Mucosa of descending colon (tissue), 3 donors: ENCODE measurements around the gene GCLC. TPM values are rescaled to one million over a fixed set of nuclear protein-coding genes. Genes with fewer than 3 reads are reported as not detected.
A peak's percentile ranks its signal among the peaks of the same experiment; 100 is the strongest.

Experiments
- ATAC-seq: fragments of 200-7000 bp; cut with Tn5 transposase; one replicate; pipeline ENCODE4 v1.9.1; 2020; ENCODE audit warnings: mild to moderate bottlenecking, moderate library complexity
- DNase-seq, 3 donors: peaks; one replicate each; pipeline ENCODE4 v3.0.0-alpha.2; 2020
- H3K36me3 ChIP-seq: fragments of 200-600 bp; one replicate; pipeline ENCODE4 v1.8.0; 2021; ENCODE audit warnings: low read depth, mild to moderate bottlenecking
- H3K4me1 ChIP-seq: fragments of 200-600 bp; one replicate; pipeline ENCODE4 v1.8.0; 2021; ENCODE audit warnings: low read depth, mild to moderate bottlenecking
- H3K4me3 ChIP-seq: fragments of 200-600 bp; one replicate; pipeline ENCODE4 v1.8.0; 2021; ENCODE audit warnings: mild to moderate bottlenecking
- H3K9me3 ChIP-seq: fragments of 200-600 bp; one replicate; pipeline ENCODE4 v1.8.0; 2021; ENCODE audit warnings: mild to moderate bottlenecking
- intact Hi-C, 2 donors: fragments of 100-400 bp; cut with DNase I in 1 of 2; cut with micrococcal nuclease in 1 of 2; formaldehyde crosslinking; loops; one replicate each; pipeline versions ENCODE4 v1.11.0 to v1.11.1; 2022; cut with DNase I, micrococcal nuclease
- total RNA-seq, 3 donors: library from RNA; stranded (reverse); fragmentation: NEBNext Ultra II Directional in 2 of 3; extraction: Animal tissue kit (Norgen Biotek cat#: 25700) in 2 of 3; gene quantifications; one replicate each; pipeline versions ENCODE4 v1.2.1 to v1.2.4, GENCODE V29; 2021 to 2023
- TF ChIP-seq, protein P1 (sequence below): fragments of 200-600 bp; IDR thresholded peaks from one replicate; pipeline ENCODE4 v1.8.0; 2022; ENCODE audit warnings: antibody characterized with exemption, mild to moderate bottlenecking
- donor health status: DM: no; HTN: no; CAD: no; lungs with moderate emphysema.
- donor health status: DM: no; HTN: no; CAD: no.
- donor health status: DM: no; HTN: yes; CAD: no.

The GCLC gene
- total RNA-seq, 3 donors from 2014 or later: 33.1 to 67.3 (median 40.5) TPM

DNA sequence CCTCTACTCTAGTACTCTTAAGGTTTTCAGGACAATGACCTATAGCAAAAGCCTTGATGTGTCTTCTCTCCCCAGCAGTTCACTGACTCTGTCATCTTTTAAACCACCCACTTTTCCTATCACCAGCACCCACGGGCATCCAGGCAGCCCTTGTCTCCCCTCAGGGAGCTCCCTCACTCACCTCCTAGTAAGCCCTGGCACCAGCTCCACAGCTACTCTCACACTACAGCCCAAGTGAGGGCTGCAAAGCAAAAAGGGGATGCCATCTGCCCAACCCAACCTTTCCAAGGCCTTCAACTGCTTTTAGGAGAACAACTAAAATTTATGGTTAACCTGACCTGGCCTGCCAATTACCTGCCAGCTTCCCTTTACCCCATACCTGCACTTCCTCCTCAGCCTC, 26.0 kb downstream of the GCLC start:
- Histone ChIP-seq H3K36me3 (no peaks in the 10 kb centered on the region), H3K4me1 (peaks cover 3% of the 10 kb centered on the region), H3K9me3 (no peaks in the 10 kb centered on the region), H3K4me3 (no peak overlapping the region)
- DNase-seq (no peak), ATAC-seq (peak; percentile 25)
- intact Hi-C loops: loop anchor here in 1 of 2 donors (10.0 kb wide), 1 partner anchor 136 kb away; no protein-coding TSS in a partner anchor
- TF ChIP-seq, protein P1, sequence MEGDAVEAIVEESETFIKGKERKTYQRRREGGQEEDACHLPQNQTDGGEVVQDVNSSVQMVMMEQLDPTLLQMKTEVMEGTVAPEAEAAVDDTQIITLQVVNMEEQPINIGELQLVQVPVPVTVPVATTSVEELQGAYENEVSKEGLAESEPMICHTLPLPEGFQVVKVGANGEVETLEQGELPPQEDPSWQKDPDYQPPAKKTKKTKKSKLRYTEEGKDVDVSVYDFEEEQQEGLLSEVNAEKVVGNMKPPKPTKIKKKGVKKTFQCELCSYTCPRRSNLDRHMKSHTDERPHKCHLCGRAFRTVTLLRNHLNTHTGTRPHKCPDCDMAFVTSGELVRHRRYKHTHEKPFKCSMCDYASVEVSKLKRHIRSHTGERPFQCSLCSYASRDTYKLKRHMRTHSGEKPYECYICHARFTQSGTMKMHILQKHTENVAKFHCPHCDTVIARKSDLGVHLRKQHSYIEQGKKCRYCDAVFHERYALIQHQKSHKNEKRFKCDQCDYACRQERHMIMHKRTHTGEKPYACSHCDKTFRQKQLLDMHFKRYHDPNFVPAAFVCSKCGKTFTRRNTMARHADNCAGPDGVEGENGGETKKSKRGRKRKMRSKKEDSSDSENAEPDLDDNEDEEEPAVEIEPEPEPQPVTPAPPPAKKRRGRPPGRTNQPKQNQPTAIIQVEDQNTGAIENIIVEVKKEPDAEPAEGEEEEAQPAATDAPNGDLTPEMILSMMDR: no peak

DNA sequence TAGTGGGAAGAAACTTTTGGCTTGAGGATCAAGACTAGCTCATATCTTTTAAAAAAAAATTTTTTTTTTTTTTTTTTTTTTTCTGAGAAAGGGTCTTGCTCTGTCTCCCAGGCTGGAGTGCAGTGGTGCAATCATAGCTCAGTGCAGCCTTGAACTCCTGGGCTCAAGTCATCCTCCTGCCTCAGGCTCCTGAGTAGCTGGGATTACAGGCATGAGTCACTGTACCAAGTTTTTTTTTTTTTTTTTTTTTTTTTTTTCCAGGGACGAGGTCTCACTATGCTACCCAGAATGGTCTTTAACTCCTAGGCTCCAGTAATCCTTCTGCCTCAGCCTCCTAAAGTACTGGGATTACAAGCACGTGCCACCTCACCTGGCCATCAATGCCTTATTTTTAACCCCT, 27.9 kb downstream of the GCLC start:
- ATAC-seq (no peak), DNase-seq (no peak)
- H3K4me1 ChIP-seq: peaks cover 8% of the 10 kb centered on the region
- TF ChIP-seq, protein P1: no peak
- no peaks in the 10 kb centered on the region for H3K36me3 ChIP-seq
- intact Hi-C loops: loop anchor here in 1 of 2 donors (10.0 kb wide), 1 partner anchor 138 kb away; no protein-coding TSS in a partner anchor
- H3K9me3 ChIP-seq: no peaks in the 10 kb centered on the region
- no peak overlapping the region for H3K4me3 ChIP-seq

DNA sequence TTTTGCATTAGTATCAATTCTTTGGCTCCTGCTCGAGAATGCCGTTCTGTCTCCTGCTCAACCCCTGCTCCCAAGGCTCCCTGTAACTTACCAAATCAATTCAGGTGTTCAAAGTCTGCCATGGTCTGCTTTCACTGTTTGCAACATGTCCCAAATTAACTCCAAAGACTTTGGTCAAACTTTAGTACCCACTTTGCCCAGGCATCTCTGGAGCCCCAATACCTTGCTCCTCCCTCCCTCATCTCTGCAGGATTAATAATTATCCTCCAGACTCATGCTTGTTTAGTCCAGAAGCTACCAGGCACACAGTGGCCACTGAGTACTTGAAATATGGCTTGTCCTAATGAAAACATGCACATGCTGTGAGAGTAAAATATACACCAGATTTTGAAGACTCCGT, 30.2 kb downstream of the GCLC start:
- DNase-seq (no peak), ATAC-seq (no peak)
- intact Hi-C loops: loop anchor here in 1 of 2 donors (10.0 kb wide), 1 partner anchor 140 kb away; no protein-coding TSS in a partner anchor
- Histone ChIP-seq H3K9me3 (no peaks in the 10 kb centered on the region), H3K4me1 (peaks cover 8% of the 10 kb centered on the region), H3K36me3 (no peaks in the 10 kb centered on the region), H3K4me3 (no peak overlapping the region)
- TF ChIP-seq, protein P1: no peak

DNA sequence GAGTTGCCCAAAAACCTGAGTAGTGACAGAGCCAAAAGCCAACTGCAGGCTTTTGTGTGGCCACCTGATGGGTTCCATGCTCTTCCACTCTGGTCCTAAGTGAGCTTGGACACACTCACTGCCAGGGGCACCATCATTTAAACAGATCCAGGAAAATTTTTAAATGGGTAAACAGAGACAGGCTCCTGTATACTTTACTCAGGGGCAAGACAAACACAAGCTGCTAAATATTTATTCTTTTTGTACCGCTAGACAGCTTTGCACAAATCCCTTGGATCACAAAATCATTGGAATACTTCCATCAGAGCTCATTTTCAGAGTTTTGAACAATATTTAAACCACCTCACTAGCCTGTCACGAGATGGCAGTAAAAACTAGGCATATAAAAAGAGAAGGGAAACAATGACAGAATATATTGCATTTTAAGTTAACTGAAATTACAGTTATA, 31.4 kb downstream of the GCLC start:
- Histone ChIP-seq H3K36me3 (no peaks in the 10 kb centered on the region), H3K4me3 (no peak overlapping the region), H3K9me3 (no peaks in the 10 kb centered on the region), H3K4me1 (peaks cover 8% of the 10 kb centered on the region)
- no peak for DNase-seq
- intact Hi-C loops: loop anchor here in 1 of 2 donors (10.0 kb wide), 1 partner anchor 141 kb away; no protein-coding TSS in a partner anchor
- ATAC-seq: no peak
- TF ChIP-seq, protein P1: no peak

DNA sequence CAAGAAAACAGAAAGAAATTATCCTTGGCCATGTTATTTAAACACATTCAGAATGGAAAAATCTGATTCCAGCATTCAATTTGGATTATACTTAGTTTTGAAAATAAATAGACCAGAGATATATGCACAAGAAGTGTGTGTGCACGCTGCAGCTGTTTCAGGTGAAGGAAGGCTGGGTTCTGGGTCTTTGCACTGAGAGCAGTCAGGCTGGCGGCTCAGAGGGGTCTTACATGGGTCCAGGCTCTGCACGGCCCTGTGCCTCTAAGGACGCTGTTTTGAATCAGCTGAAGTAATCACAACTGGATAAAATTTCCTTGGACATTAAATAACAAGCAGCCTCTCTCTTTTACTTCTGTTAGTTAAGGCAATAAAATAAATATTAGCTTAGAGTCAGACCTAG, 31.8 kb downstream of the GCLC start:
- intact Hi-C loops: loop anchor here in 1 of 2 donors (10.0 kb wide), 1 partner anchor 142 kb away; no protein-coding TSS in a partner anchor
- Histone ChIP-seq H3K4me3 (no peak overlapping the region), H3K9me3 (no peaks in the 10 kb centered on the region), H3K4me1 (peaks cover 8% of the 10 kb centered on the region), H3K36me3 (no peaks in the 10 kb centered on the region)
- ATAC-seq (no peak), DNase-seq (no peak)
- TF ChIP-seq, protein P1: no peak
